ENCODE measurements around the gene TMEM163.

The TMEM163 gene

GRCh38 chr2:134745023-134745422 lies 26.2 kb upstream of the TMEM163 start:
- no peak overlapping the region for H3K27ac ChIP-seq (ENCODE audit: low read depth, low read length)

GRCh38 chr2:134739879-134740301 lies 21.1 kb upstream of the TMEM163 start:
- H3K9me2 ChIP-seq (replicated peaks; ENCODE audit: control insufficient read depth, low read length): no peaks in the 10 kb centered on the region
- peaks cover 29% of the 10 kb centered on the region for H3F3A ChIP-seq (ENCODE audit: control insufficient read depth, insufficient read depth)
- peaks cover 88% of the 10 kb centered on the region for H3K4me1 ChIP-seq (ENCODE audit: control insufficient read depth, low read length)
- no peaks in the 10 kb centered on the region for H4K20me1 ChIP-seq (ENCODE audit: control insufficient read depth, insufficient read depth, low read depth, low read length)
- H3K9me3 ChIP-seq (ENCODE audit: control insufficient read depth, insufficient read depth, low read length): no peaks in the 10 kb centered on the region
- no peaks in the 10 kb centered on the region for H3K36me3 ChIP-seq (ENCODE audit: control insufficient read depth, low read length)
- no peaks in the 10 kb centered on the region for H3K79me2 ChIP-seq (ENCODE audit: control insufficient read depth, low read length)
- TF ChIP-seq CTCF (IDR thresholded peaks at IDR 0.05; ENCODE audit: low read depth, low read length, poor library complexity, severe bottlenecking) (no peak), EZH2phosphoT487 (IDR thresholded peaks at IDR 0.05; ENCODE audit: borderline replicate concordance, low read length) (no peak)
- peak overlapping the region; percentile 98 for H3K27ac ChIP-seq (ENCODE audit: low read depth, low read length)
- no peaks in the 10 kb centered on the region for H3K27me3 ChIP-seq (ENCODE audit: control insufficient read depth, low read length)
- peak overlapping the region; percentile 67 for H3K4me3 ChIP-seq (ENCODE audit: low read length)
- H3K4me2 ChIP-seq (ENCODE audit: low read length): peak overlapping the region; percentile 94

More at GRCh38 chr2:134745023-134745422, 26.2 kb upstream of the TMEM163 start:
- no peaks in the 10 kb centered on the region for H3K79me2 ChIP-seq (ENCODE audit: control insufficient read depth, low read length)
- peaks cover 48% of the 10 kb centered on the region for H3K4me1 ChIP-seq (ENCODE audit: control insufficient read depth, low read length)
- H3K9me3 ChIP-seq (ENCODE audit: control insufficient read depth, insufficient read depth, low read length): no peaks in the 10 kb centered on the region
- peaks cover 7% of the 10 kb centered on the region for H3F3A ChIP-seq (ENCODE audit: control insufficient read depth, insufficient read depth)
- peak overlapping the region; percentile 19 for H3K4me2 ChIP-seq (ENCODE audit: low read length)
- TF ChIP-seq EZH2phosphoT487 (IDR thresholded peaks at IDR 0.05; ENCODE audit: borderline replicate concordance, low read length) (no peak), CTCF (IDR thresholded peaks at IDR 0.05; ENCODE audit: low read depth, low read length, poor library complexity, severe bottlenecking) (no peak)
- H3K36me3 ChIP-seq (ENCODE audit: control insufficient read depth, low read length): no peaks in the 10 kb centered on the region
- H3K4me3 ChIP-seq (ENCODE audit: low read length): no peak overlapping the region
- H3K9me2 ChIP-seq (replicated peaks; ENCODE audit: control insufficient read depth, low read length): no peaks in the 10 kb centered on the region
- no peaks in the 10 kb centered on the region for H4K20me1 ChIP-seq (ENCODE audit: control insufficient read depth, insufficient read depth, low read depth, low read length)
- no peaks in the 10 kb centered on the region for H3K27me3 ChIP-seq (ENCODE audit: control insufficient read depth, low read length)

GRCh38 chr2:134739236-134739878 lies 20.6 kb upstream of the TMEM163 start:
- no peaks in the 10 kb centered on the region for H3K9me3 ChIP-seq (ENCODE audit: control insufficient read depth, insufficient read depth, low read length)
- no peaks in the 10 kb centered on the region for H3K36me3 ChIP-seq (ENCODE audit: control insufficient read depth, low read length)
- H3K9me2 ChIP-seq (replicated peaks; ENCODE audit: control insufficient read depth, low read length): no peaks in the 10 kb centered on the region
- peak overlapping the region; percentile 67 for H3K4me3 ChIP-seq (ENCODE audit: low read length)
- no peaks in the 10 kb centered on the region for H4K20me1 ChIP-seq (ENCODE audit: control insufficient read depth, insufficient read depth, low read depth, low read length)
- peaks cover 29% of the 10 kb centered on the region for H3F3A ChIP-seq (ENCODE audit: control insufficient read depth, insufficient read depth)
- H3K27ac ChIP-seq (ENCODE audit: low read depth, low read length): peak overlapping the region; percentile 98
- peak; percentile 27 for TF ChIP-seq CTCF (IDR thresholded peaks at IDR 0.05; ENCODE audit: low read depth, low read length, poor library complexity, severe bottlenecking)
- TF ChIP-seq EZH2phosphoT487 (IDR thresholded peaks at IDR 0.05; ENCODE audit: borderline replicate concordance, low read length): no peak
- H3K79me2 ChIP-seq (ENCODE audit: control insufficient read depth, low read length): no peaks in the 10 kb centered on the region
- peaks cover 82% of the 10 kb centered on the region for H3K4me1 ChIP-seq (ENCODE audit: control insufficient read depth, low read length)
- H3K27me3 ChIP-seq (ENCODE audit: control insufficient read depth, low read length): no peaks in the 10 kb centered on the region
- H3K4me2 ChIP-seq (ENCODE audit: low read length): peak overlapping the region; percentile 94

Data from DOHH2 (cell line).